GM06990 (cell line): ENCODE results near the gene CRYM.
A peak's percentile ranks its signal among the peaks of the same experiment; 100 is the strongest.
"Not testable (repeated sequence)": the region's sequence is repeated elsewhere in the genome, so short reads cannot be mapped to it uniquely, and the experiment has no call there.

Source experiments
- DNase-seq: peaks from one replicate; pipeline ENCODE4 v3.0.0-alpha.2; 2011; ENCODE audit not compliant: insufficient read length; ENCODE audit errors: extremely low read depth
- H3K27me3 ChIP-seq: replicated peaks from 2 replicates; pipeline ENCODE4 v1.6.0; 2011; ENCODE audit warnings: low read length; ENCODE audit not compliant: control insufficient read depth, insufficient read depth
- H3K36me3 ChIP-seq: 2 replicates; pipeline ENCODE4 v1.5.1; 2011; ENCODE audit warnings: low read length; ENCODE audit not compliant: control insufficient read depth, insufficient read depth
- H3K4me3 ChIP-seq: replicated peaks from 2 replicates; pipeline ENCODE4 v1.5.1; 2011; ENCODE audit warnings: low read depth, mild to moderate bottlenecking, control low read depth, low read length
- TF ChIP-seq, protein P1 (sequence below): IDR thresholded peaks from 2 replicates; pipeline ENCODE4 v1.5.1; 2011; ENCODE audit warnings: low read length, control low read depth, mild to moderate bottlenecking, inconsistent platforms; ENCODE audit not compliant: insufficient read depth, poor library complexity, severe bottlenecking

The CRYM gene

DNA sequence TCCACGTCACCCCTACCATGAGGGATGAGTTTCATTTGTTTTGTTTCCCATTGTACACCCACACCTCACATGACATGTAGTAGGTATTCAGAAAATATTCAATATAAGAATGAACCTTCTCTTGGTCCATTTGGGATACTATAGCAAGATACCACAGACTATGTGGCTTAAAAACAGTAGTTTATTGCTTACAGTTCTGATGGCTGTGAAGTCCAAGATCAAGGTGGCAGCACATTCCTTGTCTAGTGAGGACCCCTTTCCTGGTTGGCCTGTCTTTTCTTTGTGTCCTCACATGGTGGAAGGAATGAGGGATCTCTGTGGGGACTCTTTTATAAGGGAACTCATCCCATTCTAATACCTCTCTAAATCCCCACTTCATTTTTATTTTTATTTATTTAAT is 36.2 kb upstream of the CRYM start:
- no peak for DNase-seq
- Histone ChIP-seq H3K4me3 (no peak overlapping the region), H3K27me3 (no peaks in the 10 kb centered on the region), H3K36me3 (no peaks in the 10 kb centered on the region)
- TF ChIP-seq, protein P1, sequence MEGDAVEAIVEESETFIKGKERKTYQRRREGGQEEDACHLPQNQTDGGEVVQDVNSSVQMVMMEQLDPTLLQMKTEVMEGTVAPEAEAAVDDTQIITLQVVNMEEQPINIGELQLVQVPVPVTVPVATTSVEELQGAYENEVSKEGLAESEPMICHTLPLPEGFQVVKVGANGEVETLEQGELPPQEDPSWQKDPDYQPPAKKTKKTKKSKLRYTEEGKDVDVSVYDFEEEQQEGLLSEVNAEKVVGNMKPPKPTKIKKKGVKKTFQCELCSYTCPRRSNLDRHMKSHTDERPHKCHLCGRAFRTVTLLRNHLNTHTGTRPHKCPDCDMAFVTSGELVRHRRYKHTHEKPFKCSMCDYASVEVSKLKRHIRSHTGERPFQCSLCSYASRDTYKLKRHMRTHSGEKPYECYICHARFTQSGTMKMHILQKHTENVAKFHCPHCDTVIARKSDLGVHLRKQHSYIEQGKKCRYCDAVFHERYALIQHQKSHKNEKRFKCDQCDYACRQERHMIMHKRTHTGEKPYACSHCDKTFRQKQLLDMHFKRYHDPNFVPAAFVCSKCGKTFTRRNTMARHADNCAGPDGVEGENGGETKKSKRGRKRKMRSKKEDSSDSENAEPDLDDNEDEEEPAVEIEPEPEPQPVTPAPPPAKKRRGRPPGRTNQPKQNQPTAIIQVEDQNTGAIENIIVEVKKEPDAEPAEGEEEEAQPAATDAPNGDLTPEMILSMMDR: no peak

DNA sequence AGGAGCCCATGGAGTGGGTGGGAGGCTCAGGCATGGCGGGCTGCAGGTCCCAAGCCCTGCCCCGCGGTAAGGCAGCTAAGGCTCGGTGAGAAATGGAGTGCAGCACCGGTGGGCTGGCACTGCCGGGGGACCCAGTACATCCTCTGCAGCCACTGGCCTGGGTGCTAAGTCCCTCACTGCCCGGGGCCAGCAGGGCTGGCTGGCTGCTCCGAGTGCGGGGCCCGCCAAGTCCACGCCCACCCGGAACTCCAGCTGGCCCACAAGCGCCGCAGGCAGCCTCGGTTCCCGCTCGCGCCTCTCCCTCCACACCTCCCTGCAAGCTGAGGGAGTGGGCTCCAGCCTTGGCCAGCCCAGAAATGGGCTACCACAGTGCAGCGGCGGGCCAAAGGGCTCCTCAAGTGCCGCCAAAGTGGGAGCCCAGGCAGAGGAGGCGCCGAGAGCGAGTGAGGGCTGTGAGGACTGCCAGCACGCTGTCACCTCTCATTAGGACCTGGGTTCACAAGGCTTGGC is 34.8 kb upstream of the CRYM start:
- H3K27me3 ChIP-seq, H3K4me3 ChIP-seq, DNase-seq, H3K36me3 ChIP-seq: not testable (repeated sequence)

DNA sequence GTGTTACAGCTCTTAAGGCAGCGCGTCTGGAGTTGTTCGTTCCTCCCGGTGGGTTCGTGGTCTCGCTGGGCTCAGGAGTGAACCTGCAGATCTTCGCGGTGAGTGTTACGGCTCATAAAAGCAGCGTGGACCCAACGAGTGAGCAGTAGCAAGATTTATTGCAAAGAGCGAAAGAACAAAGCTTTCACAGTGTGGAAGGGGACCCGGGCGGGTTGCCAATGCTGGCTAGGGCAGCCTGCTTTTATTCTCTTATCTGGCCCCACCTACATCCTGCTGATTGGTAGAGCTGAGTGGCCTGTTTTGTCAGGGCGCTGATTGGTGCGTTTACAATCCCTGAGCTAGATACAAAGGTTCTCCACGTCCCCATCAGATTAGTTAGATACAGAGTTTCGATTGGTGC is 34.0 kb upstream of the CRYM start:
- not testable (repeated sequence) for H3K4me3 ChIP-seq, H3K36me3 ChIP-seq, H3K27me3 ChIP-seq, DNase-seq

DNA sequence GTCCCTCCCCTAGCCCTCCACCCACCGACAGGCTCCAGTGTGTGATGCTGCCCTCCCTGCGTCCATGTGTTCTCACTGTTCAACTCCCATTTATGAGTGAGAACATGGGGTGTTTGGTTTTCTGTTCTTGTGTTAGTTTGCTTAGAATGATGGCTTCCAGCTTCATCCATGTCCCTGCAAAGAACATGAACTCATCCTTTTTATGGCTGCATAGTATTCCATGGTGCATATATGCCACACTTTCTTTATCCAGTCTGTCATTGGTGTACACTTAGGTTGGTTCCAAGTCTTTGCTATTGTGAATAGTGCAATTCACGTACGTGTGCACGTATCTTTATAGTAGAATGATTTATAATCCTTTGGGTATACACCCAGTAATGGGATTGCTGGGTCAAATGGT is 28.6 kb upstream of the CRYM start:
- DNase-seq, H3K27me3 ChIP-seq, H3K36me3 ChIP-seq, H3K4me3 ChIP-seq: not testable (repeated sequence)

DNA sequence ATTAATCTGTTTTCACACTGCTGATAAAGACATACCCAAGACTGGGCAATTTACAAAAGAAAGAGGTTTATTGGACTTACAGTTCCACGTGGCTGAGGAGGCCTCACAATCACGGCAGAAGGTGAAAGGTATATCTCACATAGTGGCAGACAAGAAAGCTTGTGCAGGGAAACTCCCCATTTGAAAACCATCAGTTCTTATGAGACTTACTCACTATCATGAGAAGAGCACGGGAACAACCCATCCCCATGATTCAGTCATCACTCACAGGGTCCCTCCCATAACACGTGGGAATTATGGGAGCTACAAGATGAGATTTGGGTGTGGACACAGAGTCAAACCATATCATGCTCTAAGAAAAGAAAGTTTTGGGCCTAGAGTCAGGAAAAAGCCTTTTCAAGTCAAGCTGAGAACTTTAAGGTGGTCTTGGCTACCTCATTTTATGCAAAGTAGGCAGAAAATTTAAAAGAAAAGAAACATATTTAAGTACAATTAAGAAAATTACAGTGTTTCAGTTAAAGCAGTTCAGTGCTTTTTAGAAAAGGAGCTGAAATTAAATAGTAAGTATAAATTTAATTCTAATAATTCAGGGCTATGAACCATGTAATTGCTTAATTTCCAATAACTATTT is 24.9 kb upstream of the CRYM start:
- TF ChIP-seq, protein P1: no peak
- Histone ChIP-seq H3K4me3 (no peak overlapping the region), H3K27me3 (no peaks in the 10 kb centered on the region), H3K36me3 (no peaks in the 10 kb centered on the region)
- no peak for DNase-seq

DNA sequence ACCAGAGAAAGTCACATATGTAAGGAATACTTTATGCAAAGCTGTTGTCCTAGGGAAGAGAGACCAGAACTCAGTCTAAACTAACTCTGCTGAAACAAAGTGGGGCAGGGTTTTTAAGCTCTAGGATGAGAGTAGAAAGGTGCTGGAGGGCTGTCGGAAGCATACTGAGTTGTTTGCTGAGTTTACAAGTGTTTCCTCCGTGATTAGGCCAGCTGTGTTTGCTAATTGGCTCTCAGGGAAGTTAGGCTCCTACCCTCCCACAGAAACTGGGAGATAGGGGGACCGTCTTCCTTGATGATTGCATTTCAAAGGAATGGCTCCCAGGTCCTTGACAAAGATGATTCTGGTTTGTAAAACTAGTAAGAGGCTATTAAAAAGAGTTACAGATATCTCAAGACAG is 24.4 kb upstream of the CRYM start:
- Histone ChIP-seq H3K27me3 (no peaks in the 10 kb centered on the region), H3K4me3 (peak overlapping the region; percentile 88), H3K36me3 (no peaks in the 10 kb centered on the region)
- no peak for DNase-seq
- TF ChIP-seq, protein P1: no peak

DNA sequence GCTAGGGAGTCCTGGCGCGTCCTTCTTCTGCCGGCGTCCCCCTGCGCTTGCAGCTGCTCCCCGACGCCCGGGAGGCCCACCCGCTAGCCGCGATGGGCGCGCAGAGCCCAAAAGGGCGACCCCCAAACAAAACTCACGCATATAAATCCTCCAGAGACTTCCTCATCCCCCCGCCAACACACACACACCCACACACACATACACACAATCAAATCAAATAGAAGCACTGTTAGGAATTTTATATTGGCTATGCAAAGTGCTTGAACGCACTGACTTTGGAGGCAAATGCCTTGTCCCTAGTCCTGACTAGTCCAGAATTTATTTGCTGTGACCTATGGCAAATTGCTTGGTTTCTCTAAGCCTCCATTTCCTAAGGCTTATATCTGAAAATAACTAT is 23.8 kb upstream of the CRYM start:
- H3K27me3 ChIP-seq: no peaks in the 10 kb centered on the region
- no peak for DNase-seq
- TF ChIP-seq, protein P1: no peak
- H3K4me3 ChIP-seq: peak overlapping the region; percentile 88
- no peaks in the 10 kb centered on the region for H3K36me3 ChIP-seq
